Activated naive CD4-positive, alpha-beta T cell treated with anti-CD3 and anti-CD28 coated beads, Interleukin-2, amount 10 ng/mL, durations not matched to agents 7 days and 5 days (primary cell): ENCODE data around the gene DGCR2.

Experiments used
- CTCF ChIA-PET: fragments of 350-600 bp; sonication (Branson Sonifier 250); formaldehyde crosslinking; loops from one replicate; lab custom pipeline; 2021; ENCODE audit warnings: antibody characterized with exemption; lab: Charles Lee
- DNase-seq: peaks from one replicate; pipeline ENCODE4 v3.0.0-alpha.2; 2020
- H3K27ac Mint-ChIP-seq: one replicate; pipeline ENCODE4 v1.8.0; 2021; ENCODE audit warnings: mild to moderate bottlenecking, moderate library complexity, mixed read lengths
- H3K27me3 Mint-ChIP-seq: one replicate; pipeline ENCODE4 v1.8.0; 2021; ENCODE audit warnings: mild to moderate bottlenecking, mixed read lengths
- H3K36me3 Mint-ChIP-seq: one replicate; pipeline ENCODE4 v1.8.0; 2021; ENCODE audit warnings: mixed read lengths
- H3K4me1 Mint-ChIP-seq: one replicate; pipeline ENCODE4 v1.8.0; 2021; ENCODE audit warnings: mixed read lengths
- H3K4me3 Mint-ChIP-seq: one replicate; pipeline ENCODE4 v1.8.0; 2021; ENCODE audit warnings: mild to moderate bottlenecking, moderate library complexity, mixed read lengths
- H3K9me3 Mint-ChIP-seq: one replicate; pipeline ENCODE4 v1.8.0; 2021; ENCODE audit warnings: mixed read lengths

Gene DGCR2

GRCh38 chr22:19114984-19115552, 7.1 kb downstream of the DGCR2 start:
- Mint-ChIP-seq H3K4me1 (peaks cover 70% of the 10 kb centered on the region), H3K27ac (peak overlapping the region; percentile 49), H3K27me3 (no peaks in the 10 kb centered on the region), H3K36me3 (peaks cover 15% of the 10 kb centered on the region), H3K4me3 (no peak overlapping the region), H3K9me3 (no peaks in the 10 kb centered on the region)
- CTCF ChIA-PET, result no interaction called here
- peak; percentile 14 for DNase-seq

GRCh38 chr22:19113429-19113828, 8.8 kb downstream of the DGCR2 start:
- no peak for DNase-seq
- Mint-ChIP-seq H3K4me3 (no peak overlapping the region), H3K4me1 (peaks cover 73% of the 10 kb centered on the region), H3K36me3 (peaks cover 15% of the 10 kb centered on the region), H3K9me3 (no peaks in the 10 kb centered on the region), H3K27ac (no peak overlapping the region), H3K27me3 (no peaks in the 10 kb centered on the region)
- CTCF ChIA-PET, result no interaction called here

- peaks cover 72% of the 10 kb centered on the region for H3K4me1 Mint-ChIP-seq
- H3K27ac Mint-ChIP-seq, result peak overlapping the region; percentile 78
- CTCF ChIA-PET, result interaction anchor here (1.7 kb wide), 1 partner anchor 9 kb away, joined by 5 read pairs; no protein-coding TSS in a partner anchor
- H3K9me3 Mint-ChIP-seq, result no peaks in the 10 kb centered on the region
- H3K27me3 Mint-ChIP-seq, result no peaks in the 10 kb centered on the region
- no peak for DNase-seq
- no peak overlapping the region for H3K4me3 Mint-ChIP-seq
- peaks cover 21% of the 10 kb centered on the region for H3K36me3 Mint-ChIP-seq
These were observed 10.6 kb downstream of the DGCR2 start for GRCh38 chr22:19111584-19111983.

- Mint-ChIP-seq H3K4me3 (no peak overlapping the region), H3K27ac (peak overlapping the region; percentile 78)
These were observed 11.1 kb downstream of the DGCR2 start for GRCh38 chr22:19111140-19111539.

GRCh38 chr22:19110646-19111045, 11.6 kb downstream of the DGCR2 start:
- H3K4me3 Mint-ChIP-seq, result no peak overlapping the region

More at GRCh38 chr22:19111140-19111539, 11.1 kb downstream of the DGCR2 start:
- CTCF ChIA-PET, result interaction anchor here (1.1 to 1.7 kb wide), 3 partner anchors 9 to 33 kb away, joined by 4 to 5 read pairs (median 4); partner anchors contain the start of genes DGCR2 and ESS2
- H3K36me3 Mint-ChIP-seq, result peaks cover 20% of the 10 kb centered on the region
- H3K27me3 Mint-ChIP-seq, result no peaks in the 10 kb centered on the region
- H3K9me3 Mint-ChIP-seq, result no peaks in the 10 kb centered on the region
- DNase-seq, result no peak
- H3K4me1 Mint-ChIP-seq, result peaks cover 72% of the 10 kb centered on the region

DNA sequence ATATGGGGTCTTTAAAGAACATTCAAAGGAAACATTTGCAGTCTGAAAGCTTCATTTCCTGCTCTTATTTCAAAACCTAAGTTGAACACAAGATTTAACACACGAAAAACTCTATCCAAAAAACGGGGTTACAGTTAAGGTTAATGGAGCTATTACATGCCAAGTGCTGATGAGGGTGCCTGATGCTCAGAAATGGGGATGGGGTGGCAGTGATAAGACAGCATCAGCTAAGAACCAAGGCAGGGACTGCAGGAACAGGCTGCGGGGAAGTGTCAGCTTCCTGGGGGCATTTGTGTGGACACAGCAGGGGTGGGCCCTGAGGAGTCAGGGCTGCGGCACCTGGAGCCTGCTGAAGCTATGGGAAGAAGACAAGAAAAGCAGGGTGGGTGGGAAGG, 12.2 kb downstream of the DGCR2 start:
- no peaks in the 10 kb centered on the region for H3K9me3 Mint-ChIP-seq
- H3K4me1 Mint-ChIP-seq, result peaks cover 66% of the 10 kb centered on the region
- H3K36me3 Mint-ChIP-seq, result peaks cover 17% of the 10 kb centered on the region
- H3K27ac Mint-ChIP-seq, result peak overlapping the region; percentile 97
- peak overlapping the region; percentile 66 for H3K4me3 Mint-ChIP-seq
- no peaks in the 10 kb centered on the region for H3K27me3 Mint-ChIP-seq
- no peak for DNase-seq
- CTCF ChIA-PET, result interaction anchor here (0.6 to 1.4 kb wide), 3 partner anchors 13 to 34 kb away, joined by 4 to 6 read pairs (median 4); partner anchors contain the start of genes DGCR2 and ESS2

More at GRCh38 chr22:19110646-19111045, 11.6 kb downstream of the DGCR2 start:
- Mint-ChIP-seq H3K9me3 (no peaks in the 10 kb centered on the region), H3K27ac (peak overlapping the region; percentile 78), H3K36me3 (peaks cover 20% of the 10 kb centered on the region), H3K27me3 (no peaks in the 10 kb centered on the region), H3K4me1 (peaks cover 71% of the 10 kb centered on the region)
- no peak for DNase-seq
- CTCF ChIA-PET, result interaction anchor here (0.6 to 1.7 kb wide), 4 partner anchors 10 to 34 kb away, joined by 4 to 6 read pairs (median 4); partner anchors contain the start of genes DGCR2 and ESS2

DNA sequence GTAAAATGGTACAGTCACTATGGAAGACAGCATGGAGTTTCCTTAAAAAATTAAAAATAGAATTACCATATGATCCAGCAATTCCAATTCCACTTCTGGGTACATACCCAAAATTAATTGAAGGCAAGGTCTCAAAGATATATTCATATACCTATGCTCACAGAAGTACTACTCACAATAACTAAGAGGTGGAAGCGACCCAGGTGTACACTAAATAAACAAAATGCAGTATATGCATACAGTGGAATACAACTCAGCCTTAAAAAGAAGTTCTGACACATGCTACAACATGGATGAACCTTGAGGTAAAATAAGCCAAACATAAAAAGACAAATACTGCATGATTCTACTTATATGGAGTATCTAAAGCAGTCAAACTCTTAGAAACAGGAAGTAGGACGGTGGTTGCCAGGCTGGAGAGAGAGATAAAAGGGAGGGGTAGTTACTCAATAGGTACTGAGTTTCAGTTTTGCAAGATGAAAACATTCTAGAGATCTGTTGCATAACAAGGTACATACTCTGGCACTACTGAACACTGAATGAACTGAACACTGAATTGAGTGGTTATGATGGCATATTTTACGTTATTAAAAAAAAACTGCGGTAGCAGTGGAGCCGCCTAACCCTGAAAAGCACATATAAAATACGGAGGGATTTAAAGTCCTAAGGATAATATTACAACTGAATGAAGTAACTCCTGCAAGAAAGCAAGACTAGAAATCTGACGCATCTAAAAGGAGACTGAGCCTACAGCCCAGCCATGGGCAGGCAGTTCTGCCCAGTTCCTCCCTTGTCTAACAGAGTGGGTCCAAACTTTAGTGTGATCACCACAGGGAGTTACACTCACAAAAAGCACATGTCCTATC, 12.8 kb downstream of the DGCR2 start:
- peak overlapping the region; percentile 97 for H3K27ac Mint-ChIP-seq
- H3K27me3 Mint-ChIP-seq, result no peaks in the 10 kb centered on the region
- peaks cover 61% of the 10 kb centered on the region for H3K4me1 Mint-ChIP-seq
- DNase-seq, result peak; percentile 77
- CTCF ChIA-PET, result interaction anchor here (0.6 to 1.4 kb wide), 2 partner anchors 35 to 222 kb away, joined by 3 to 4 read pairs; partner anchors contain the start of gene ESS2
- no peaks in the 10 kb centered on the region for H3K9me3 Mint-ChIP-seq
- H3K4me3 Mint-ChIP-seq, result peak overlapping the region; percentile 66
- peaks cover 17% of the 10 kb centered on the region for H3K36me3 Mint-ChIP-seq

- no peaks in the 10 kb centered on the region for H3K9me3 Mint-ChIP-seq
- no peak overlapping the region for H3K4me3 Mint-ChIP-seq
- no peaks in the 10 kb centered on the region for H3K27me3 Mint-ChIP-seq
- peak overlapping the region; percentile 97 for H3K27ac Mint-ChIP-seq
- DNase-seq, result no peak
- H3K36me3 Mint-ChIP-seq, result peaks cover 17% of the 10 kb centered on the region
- CTCF ChIA-PET, result interaction anchor here (0.6 kb wide), 1 partner anchor 221 kb away, joined by 3 read pairs; no protein-coding TSS in a partner anchor
- H3K4me1 Mint-ChIP-seq, result peaks cover 63% of the 10 kb centered on the region
These were observed 13.4 kb downstream of the DGCR2 start for GRCh38 chr22:19108807-19109197.

GRCh38 chr22:19107730-19108074, 14.5 kb downstream of the DGCR2 start:
- H3K9me3 Mint-ChIP-seq, result no peaks in the 10 kb centered on the region
- CTCF ChIA-PET, result interaction anchor here (0.9 to 2.6 kb wide), 2 partner anchors 71 to 370 kb away, joined by 4 to 6 read pairs; partner anchors contain the start of gene SLC25A1
- H3K4me3 Mint-ChIP-seq, result no peak overlapping the region
- H3K4me1 Mint-ChIP-seq, result peaks cover 61% of the 10 kb centered on the region
- no peaks in the 10 kb centered on the region for H3K27me3 Mint-ChIP-seq
- H3K36me3 Mint-ChIP-seq, result peaks cover 15% of the 10 kb centered on the region
- DNase-seq, result no peak
- H3K27ac Mint-ChIP-seq, result peak overlapping the region; percentile 78

DNA sequence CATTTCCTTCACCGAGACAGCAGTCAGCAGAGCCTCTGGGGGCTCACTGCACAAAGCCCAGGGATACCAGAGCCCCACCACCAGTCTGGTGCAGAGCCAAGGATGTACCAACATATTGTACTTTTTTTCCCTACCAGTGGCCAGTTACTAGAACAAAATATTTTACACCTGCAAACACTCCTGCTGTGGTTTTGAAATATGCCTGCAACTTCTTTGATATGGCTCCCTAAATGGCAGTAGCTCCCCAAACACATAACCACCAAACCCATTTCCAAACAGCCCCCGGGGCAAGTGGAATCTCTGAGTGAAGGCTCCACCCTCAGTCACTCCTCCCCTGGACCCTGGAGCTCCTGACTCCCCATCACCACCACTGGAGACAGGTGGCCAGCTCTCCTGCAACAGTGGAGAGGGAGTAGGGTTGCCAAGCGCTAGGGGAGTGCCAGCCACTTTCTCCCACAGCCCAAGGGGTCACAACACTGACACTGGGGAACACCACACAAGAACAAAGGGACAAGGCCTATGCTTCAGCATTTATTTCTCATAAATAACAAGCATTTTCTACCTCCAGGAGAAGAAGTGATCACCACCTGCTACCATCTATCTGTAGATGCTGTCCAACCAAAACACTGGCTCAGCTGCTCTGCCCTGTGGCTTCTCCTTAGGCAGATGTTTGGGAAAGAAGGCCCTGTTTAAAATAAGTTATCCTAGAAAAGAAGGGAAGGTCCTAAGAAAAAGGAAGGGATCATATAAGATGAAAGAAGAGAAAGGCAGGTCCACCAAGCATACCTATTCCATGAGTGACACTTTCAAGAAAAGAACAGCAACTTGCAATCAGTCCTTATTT, 15.1 kb downstream of the DGCR2 start:
- DNase-seq, result no peak
- CTCF ChIA-PET, result interaction anchor here (0.7 to 2.6 kb wide), 3 partner anchors 12 to 370 kb away, joined by 3 to 6 read pairs (median 4); partner anchors contain the start of gene SLC25A1
- Mint-ChIP-seq H3K27me3 (no peaks in the 10 kb centered on the region), H3K4me1 (peaks cover 57% of the 10 kb centered on the region), H3K9me3 (no peaks in the 10 kb centered on the region), H3K4me3 (no peak overlapping the region), H3K36me3 (peaks cover 12% of the 10 kb centered on the region), H3K27ac (peak overlapping the region; percentile 78)

- CTCF ChIA-PET, result interaction anchor here (0.7 to 2.6 kb wide), 2 partner anchors 13 to 73 kb away, joined by 3 to 6 read pairs; partner anchors contain the start of gene SLC25A1
- Mint-ChIP-seq H3K27me3 (no peaks in the 10 kb centered on the region), H3K9me3 (no peaks in the 10 kb centered on the region), H3K4me1 (peaks cover 53% of the 10 kb centered on the region), H3K27ac (no peak overlapping the region), H3K4me3 (no peak overlapping the region), H3K36me3 (peaks cover 12% of the 10 kb centered on the region)
- DNase-seq, result peak; percentile 77
These were observed 16.1 kb downstream of the DGCR2 start for GRCh38 chr22:19105867-19106802.

DNA sequence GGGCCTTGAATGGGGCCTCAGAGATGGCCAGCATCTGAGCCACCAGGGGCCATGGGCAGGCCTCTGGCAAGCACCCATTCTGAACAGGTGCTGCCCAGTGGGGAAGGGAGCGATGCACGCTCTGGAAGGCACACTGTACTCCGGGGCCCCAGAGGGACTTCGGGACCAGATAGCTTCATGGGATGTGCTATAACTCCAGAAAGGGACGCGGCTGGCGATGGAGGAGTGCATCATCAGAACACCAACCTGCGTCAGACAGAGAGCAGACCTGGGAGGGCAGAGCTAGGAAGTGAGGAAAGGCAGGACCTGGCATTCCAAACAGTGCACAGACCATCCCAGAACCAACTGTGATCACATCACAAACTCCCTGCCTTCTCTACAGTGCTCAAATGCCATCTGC, 16.8 kb downstream of the DGCR2 start:
- H3K27me3 Mint-ChIP-seq, result no peaks in the 10 kb centered on the region
- H3K4me1 Mint-ChIP-seq, result peaks cover 47% of the 10 kb centered on the region
- H3K9me3 Mint-ChIP-seq, result no peaks in the 10 kb centered on the region
- no peak overlapping the region for H3K27ac Mint-ChIP-seq
- no peak for DNase-seq
- H3K36me3 Mint-ChIP-seq, result peaks cover 13% of the 10 kb centered on the region
- no peak overlapping the region for H3K4me3 Mint-ChIP-seq
- CTCF ChIA-PET, result interaction anchor here (2.6 kb wide), 1 partner anchor 74 kb away, joined by 6 read pairs; the partner anchor contains the start of gene SLC25A1
